HG03558 (cell line): Measurements from ENCODE around the gene MRPS22.
A peak's percentile ranks its signal among the peaks of the same experiment; 100 is the strongest.
"Not testable (repeated sequence)": the region's sequence is repeated elsewhere in the genome, so short reads cannot be mapped to it uniquely, and the experiment has no call there.

Experiments
- ATAC-seq: cut with Tn5 transposase; IDR thresholded peaks from one replicate; pipeline ENCODE4 v1.9.1; 2021; ENCODE audit warnings: moderate number of reproducible peaks; ENCODE audit not compliant: unreplicated experiment; ENCODE audit errors: extremely low read depth

MRPS22 gene

GRCh38 chr3:139329364-139329850 is 14.4 kb upstream of the MRPS22 start:
- ATAC-seq: peak; percentile 82

DNA sequence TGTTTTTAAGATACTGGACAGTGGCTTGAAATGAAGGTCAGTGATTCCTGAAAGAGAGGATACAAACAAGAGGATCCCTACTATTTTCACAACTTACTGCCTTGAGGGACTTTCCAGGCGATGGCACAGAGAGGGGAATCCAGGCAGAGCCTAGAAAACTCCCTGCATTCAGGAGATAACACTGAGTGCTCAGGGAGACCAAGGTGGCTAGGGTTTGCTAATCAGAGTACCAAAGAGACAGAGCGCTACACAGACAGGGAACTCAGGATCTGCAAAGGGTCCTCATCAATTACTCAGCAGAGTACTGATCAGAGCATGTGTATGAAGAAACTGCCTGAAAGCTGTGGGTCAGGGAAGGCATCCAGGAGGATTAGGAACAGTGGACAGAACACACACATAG is 11.7 kb upstream of the MRPS22 start:
- no peak for ATAC-seq

DNA sequence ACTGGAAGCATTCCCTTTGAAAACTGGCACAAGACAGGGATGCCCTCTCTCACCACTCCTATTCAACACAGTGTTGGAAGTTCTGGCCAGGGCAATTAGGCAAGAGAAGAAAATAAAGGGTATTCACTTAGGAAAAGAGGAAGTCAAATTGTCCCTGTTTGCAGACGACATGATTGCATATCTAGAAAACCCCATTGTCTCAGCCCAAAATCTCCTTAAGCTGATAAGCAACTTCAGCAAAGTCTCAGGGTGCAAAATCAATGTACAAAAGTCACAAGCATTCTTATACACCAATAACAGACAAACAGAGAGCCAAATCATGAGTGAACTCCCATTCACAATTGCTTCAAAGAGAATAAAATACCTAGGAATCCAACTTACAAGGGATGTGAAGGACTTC is 9.1 kb upstream of the MRPS22 start:
- ATAC-seq: not testable (repeated sequence)

GRCh38 chr3:139338405-139338804 is 5.4 kb upstream of the MRPS22 start:
- no peak for ATAC-seq

GRCh38 chr3:139339219-139339906 is 4.5 kb upstream of the MRPS22 start:
- ATAC-seq: no peak

- ATAC-seq: no peak
Measured at GRCh38 chr3:139340784-139341183, 3.0 kb upstream of the MRPS22 start.

GRCh38 chr3:139342054-139342453 is 1.8 kb upstream of the MRPS22 start:
- ATAC-seq: no peak

DNA sequence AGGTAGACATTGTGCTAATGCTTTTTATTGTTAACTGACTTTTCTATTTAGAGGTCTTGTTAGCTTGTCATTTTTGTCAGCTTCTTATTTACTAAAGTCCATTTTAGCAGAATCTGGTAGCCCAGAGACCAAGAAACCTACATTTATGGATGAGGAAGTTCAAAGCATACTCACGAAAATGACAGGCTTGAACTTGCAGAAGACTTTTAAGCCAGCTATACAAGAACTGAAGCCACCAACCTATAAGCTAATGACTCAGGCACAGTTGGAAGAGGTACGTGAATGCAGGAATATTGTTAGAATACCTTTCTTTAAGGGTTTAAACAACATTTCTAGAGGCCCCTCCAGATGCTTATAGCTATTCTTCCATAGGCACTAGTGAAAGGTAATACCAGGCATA is 3.0 kb downstream of the MRPS22 start:
- ATAC-seq: no peak

DNA sequence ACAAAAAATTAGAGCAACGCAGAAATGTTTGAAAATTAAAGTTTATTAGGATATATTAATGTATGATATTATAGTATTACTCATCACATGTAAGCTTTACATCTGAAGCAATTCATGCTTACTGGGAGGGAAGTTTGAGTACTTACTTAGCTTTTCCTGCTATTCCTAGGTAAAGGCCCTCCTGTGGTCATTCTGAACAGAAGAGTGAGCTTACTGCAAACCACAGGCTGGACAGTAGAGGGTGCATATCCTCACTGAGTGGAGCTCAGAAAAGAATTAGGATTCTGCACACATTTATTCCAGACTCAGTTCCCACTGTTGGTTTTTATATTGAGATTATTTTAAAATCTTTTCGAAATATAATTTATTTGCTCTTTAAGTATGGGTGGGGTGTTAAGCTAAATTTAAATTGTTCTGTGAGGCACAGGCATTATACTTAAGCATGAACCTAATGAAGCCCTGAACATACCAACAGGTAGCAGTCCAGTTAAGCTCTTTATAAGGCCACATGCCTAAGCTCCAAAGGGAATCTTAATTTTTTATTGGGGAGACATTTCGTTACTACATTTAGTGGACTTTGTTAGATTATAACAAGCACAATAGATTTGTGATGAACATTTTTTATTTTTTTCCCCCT is 10.2 kb downstream of the MRPS22 start:
- ATAC-seq: no peak

DNA sequence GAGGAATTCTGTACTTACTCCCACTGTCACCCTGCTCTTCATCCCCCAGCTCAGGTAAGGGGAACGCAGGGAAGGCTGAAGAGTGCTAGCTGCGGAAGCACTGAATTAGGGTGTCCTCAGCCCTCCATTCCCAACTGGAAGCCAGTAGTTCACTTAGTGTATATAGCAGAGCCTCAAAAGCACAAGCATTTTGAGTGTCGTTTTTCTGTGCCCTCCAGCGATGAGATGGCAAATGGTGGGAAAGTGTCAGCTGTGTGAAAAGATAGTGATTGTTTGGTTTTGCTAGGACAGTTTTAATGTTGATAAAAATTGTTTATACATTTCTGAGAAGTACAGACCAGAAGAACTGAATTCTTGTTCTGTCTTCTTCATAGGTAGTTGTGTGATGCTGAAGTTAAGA is 10.8 kb downstream of the MRPS22 start:
- ATAC-seq: no peak

DNA sequence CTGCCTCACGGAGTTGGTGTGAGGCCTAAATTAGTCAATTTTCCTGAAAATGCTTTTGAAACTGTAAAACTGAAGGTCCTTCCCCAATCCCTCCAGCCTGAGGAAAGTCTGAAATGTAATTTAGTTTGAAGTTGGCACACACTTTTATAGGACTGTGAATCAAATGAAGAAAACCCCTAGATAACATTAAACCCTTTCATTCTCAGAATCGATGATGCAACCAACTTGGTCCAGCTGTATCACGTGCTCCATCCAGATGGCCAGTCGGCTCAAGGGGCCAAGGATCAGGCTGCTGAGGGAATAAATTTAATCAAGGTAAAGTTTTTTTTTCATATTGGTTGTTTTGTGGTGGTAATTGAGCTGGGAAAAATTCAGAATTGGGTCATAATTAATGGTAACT is 11.7 kb downstream of the MRPS22 start:
- no peak for ATAC-seq

- no peak for ATAC-seq
Measured at GRCh38 chr3:139355891-139356290, 12.1 kb downstream of the MRPS22 start.

DNA sequence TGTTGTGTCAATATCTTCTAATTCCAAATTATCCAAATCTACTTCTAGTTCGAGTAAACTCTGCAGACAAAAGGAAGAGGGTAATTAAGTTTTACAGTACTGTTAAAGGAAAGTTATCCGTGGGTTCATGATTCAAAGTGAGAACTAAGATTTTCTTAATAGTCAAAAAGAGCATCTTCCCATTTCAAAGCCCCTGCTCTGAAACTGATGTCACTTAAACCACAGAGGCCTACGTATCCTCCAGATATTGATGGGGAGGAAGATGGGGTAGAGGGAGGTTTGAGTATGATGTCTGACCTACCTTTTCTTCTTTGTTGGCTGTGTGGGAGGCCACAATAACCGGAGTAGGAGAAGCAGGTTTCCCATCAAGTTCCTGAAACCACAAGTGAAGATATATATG is 14.1 kb downstream of the MRPS22 start:
- ATAC-seq: no peak

DNA sequence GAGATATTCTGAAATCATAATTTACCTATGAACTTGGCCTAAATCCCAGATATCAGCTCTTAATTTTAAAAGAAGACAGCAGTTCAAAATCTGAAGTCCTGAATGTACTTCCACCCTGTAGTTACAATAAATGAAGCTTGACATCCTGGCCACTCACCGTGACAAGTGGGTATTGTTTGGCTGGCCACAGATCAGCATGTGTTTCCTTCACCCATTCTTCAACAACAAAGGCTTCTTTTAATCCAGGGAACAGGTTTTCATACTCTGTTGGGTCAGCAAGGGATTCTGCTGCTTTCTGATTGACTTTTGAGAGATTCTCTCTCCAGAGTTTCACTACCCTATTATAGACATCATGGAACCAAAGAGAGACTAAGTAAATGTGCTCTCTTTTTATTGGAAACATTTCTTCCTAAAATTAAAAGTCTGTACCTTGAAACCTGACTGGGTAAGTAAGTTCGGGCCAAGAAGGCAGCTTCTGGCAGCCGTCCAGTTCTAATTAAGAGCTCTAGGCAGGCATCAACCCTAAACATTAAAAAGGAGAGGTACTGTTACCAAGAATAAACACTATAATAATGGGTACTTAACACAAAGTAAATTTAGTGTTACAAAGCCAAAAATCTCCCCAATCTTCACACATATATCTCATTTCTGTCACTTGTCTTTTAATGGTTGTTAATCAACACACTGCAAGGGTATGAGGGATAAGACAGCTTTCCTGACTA is 15.2 kb downstream of the MRPS22 start:
- no peak for ATAC-seq

GRCh38 chr3:139361276-139361675 is 17.5 kb downstream of the MRPS22 start:
- no peak for ATAC-seq

DNA sequence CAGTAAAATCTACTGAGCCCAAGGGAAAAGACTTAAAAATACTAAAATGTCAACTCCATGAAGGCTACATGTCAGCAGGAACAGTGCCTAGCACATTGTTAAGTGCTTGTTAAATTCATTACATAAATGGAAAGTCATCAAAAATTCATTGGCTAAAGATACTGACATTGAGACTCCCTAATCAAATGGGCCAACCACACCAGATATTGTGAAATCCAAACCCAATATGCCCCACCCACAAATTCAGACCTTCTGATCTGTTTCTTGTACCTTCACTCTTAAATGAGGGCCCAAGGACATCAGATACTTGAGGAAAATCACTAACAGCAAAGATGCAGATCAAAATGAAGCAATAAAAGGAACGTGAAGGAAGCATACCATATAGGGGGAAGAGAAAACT is 20.7 kb downstream of the MRPS22 start:
- ATAC-seq: no peak

DNA sequence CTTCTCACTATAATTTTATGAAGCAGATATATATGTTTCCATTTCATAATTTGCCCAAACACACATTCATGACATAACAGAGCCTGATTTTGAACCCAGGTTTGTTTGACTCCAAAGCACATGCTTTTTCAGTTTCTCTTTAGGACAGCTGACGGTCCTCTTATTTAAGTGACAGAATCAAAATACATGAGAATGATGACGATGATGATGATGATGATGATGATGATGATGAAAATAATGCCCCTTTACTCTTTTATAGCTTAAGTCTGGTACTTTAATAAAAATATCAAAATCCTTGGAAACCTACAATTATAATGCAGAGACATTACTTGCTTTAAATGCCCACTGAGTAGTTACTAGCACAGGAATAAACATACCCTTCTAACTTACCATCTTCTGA is 30.3 kb downstream of the MRPS22 start:
- ATAC-seq: no peak

DNA sequence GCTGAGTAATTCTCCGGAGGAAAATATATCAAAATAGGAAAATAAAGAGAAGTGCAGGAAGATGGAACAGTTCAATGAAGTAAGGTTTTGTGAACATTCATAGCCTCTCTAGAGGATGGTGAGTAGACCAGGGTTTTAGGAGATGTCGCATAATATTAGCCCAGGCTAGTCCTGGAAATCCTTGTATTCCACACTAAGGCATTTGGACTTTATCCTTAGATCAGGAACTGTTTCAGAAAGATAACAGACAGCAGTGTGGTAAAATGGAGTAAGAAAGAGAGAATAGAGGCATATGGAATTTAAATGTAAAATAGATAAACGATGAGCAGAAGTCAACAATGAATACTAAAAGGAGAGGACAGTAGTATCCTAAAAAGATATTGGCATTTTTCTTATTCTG is 33.6 kb downstream of the MRPS22 start:
- no peak for ATAC-seq

DNA sequence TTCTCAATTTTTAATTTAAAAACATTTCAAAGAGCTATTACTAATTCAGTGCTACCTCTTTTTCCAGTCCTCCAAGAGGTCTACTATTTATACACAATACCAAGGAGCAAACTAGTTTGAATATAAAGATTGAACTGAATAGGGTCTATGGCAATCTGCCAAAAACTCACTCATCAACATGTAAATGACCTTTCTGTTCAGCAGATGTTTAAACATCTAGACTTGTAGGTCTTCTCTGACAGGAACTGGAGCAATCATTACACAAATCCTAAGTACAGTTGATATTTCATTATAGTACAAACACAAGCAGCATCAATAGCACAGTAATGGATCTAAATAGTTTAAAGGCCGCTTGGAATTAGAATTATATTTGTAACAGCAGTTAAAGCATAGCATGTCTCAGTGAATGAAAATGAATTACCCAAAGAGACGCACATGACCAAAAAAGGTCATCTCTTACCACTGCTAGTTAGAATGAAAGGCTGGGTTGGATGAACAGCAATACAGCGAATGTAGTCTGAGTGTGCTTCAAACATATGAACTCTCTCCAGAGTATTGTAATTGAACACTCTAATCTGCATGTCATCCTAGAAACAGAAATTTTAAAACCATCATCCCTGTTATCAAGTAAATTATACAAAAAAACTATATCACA is 34.9 kb downstream of the MRPS22 start:
- no peak for ATAC-seq

DNA sequence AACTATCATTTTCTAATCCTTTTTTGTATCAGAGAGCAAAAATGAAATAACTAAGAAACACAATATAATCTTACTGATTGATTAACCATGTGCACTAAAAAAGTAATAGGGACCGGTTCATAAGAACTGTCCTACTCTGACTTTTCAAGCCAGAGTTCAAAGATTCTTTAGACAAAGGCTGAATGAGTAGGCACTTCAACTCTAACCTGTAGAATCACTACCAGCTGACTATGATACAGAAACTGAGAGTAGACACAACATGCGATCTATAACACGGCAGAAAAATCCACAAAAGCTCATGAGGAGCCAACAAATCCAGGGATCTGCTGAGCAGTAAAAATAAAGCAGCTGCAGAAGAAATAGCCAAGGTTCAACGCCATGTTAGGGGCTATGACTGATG is 36.8 kb downstream of the MRPS22 start:
- no peak for ATAC-seq

DNA sequence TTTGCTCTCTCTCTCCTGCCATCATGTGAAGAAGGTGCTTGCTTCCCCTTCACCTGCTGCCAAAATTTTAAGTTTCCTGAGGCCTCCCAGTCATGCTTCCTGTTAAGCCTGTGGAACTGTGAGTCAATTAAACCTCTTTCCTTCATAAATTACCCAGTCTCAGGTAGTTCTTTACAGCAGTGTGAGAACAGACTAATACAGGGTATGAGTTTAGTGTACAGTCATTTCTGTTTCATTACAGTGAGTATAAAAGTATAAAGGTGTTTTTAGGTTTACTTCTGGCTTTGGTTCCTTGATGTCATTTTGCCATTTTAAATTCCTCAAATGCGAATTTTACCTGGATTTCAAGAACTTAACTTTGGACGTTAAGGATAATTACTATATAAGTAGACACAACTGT is 38.5 kb downstream of the MRPS22 start:
- not testable (repeated sequence) for ATAC-seq
